Lower lobe of right lung (tissue), 2 donors: ENCODE data around the gene KCNB1. TPM values are rescaled to one million over a fixed set of nuclear protein-coding genes. Genes with fewer than 3 reads are reported as not detected.

Experiments
- ATAC-seq, 2 donors: fragments of 200-7000 bp; cut with Tn5 transposase; one replicate each; pipeline ENCODE4 v1.9.1; 2020 to 2022; ENCODE audit warnings: mild to moderate bottlenecking in 2 of 2, moderate library complexity in 2 of 2
- DNase-seq: peaks from one replicate; pipeline ENCODE4 v3.0.0-alpha.2; 2020
- H3K27ac ChIP-seq: fragments of 200-600 bp; one replicate; pipeline ENCODE4 v1.8.0; 2022
- H3K27me3 ChIP-seq: fragments of 200-600 bp; one replicate; pipeline ENCODE4 v1.8.0; 2022; ENCODE audit warnings: low read depth
- H3K36me3 ChIP-seq: fragments of 200-600 bp; one replicate; pipeline ENCODE4 v1.8.0; 2022; ENCODE audit warnings: mild to moderate bottlenecking
- H3K4me1 ChIP-seq: fragments of 200-600 bp; one replicate; pipeline ENCODE4 v1.8.0; 2022
- H3K4me3 ChIP-seq: fragments of 200-600 bp; one replicate; pipeline ENCODE4 v1.8.0; 2022; ENCODE audit warnings: mild to moderate bottlenecking
- H3K9me3 ChIP-seq: fragments of 200-600 bp; one replicate; pipeline ENCODE4 v1.8.0; 2022
- intact Hi-C: fragments of 100-400 bp; cut with DNase I; formaldehyde crosslinking; loops from one replicate; pipeline ENCODE4 v1.11.0; 2022
- total RNA-seq: library from RNA; stranded (reverse); fragmentation: NEBNext Ultra II Directional; extraction: Animal tissue kit (Norgen Biotek cat#: 25700); gene quantifications from one replicate; pipeline ENCODE4 v1.2.1, GENCODE V29; 2021
- TF ChIP-seq, protein P1 (sequence below): fragments of 200-600 bp; IDR thresholded peaks from one replicate; pipeline ENCODE4 v1.8.0; 2022; ENCODE audit warnings: antibody characterized with exemption, mild to moderate bottlenecking
- donor health status: DM: no; HTN: yes; CAD: no; lungs with severe emphysema.

KCNB1 gene
- total RNA-seq, 1 donor from 2014 or later, result 0.53 TPM

DNA sequence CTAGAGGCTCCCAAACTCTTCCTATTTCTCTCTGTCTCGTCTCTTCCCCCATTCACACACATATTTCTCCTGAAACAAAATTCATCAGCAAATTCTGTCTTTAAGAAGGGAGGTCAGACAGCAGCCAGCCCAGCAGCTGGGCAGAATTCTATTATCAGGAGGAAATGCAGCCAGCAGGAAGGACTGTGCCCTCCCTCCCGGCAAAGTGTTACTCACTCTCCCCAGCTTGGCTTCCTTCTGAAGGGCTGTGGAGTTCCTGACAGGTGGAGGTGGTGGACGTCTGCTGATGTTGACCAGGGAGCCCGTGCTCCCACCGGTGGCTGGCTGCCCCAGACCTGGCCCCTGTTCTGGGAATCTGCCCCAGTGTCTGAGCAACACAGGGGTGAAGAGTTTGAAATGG lies 37.3 kb downstream of the KCNB1 start:
- H3K27me3 ChIP-seq, result no peaks in the 10 kb centered on the region
- ATAC-seq (no peak), DNase-seq (no peak)
- TF ChIP-seq, protein P1, sequence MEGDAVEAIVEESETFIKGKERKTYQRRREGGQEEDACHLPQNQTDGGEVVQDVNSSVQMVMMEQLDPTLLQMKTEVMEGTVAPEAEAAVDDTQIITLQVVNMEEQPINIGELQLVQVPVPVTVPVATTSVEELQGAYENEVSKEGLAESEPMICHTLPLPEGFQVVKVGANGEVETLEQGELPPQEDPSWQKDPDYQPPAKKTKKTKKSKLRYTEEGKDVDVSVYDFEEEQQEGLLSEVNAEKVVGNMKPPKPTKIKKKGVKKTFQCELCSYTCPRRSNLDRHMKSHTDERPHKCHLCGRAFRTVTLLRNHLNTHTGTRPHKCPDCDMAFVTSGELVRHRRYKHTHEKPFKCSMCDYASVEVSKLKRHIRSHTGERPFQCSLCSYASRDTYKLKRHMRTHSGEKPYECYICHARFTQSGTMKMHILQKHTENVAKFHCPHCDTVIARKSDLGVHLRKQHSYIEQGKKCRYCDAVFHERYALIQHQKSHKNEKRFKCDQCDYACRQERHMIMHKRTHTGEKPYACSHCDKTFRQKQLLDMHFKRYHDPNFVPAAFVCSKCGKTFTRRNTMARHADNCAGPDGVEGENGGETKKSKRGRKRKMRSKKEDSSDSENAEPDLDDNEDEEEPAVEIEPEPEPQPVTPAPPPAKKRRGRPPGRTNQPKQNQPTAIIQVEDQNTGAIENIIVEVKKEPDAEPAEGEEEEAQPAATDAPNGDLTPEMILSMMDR, result no peak
- H3K9me3 ChIP-seq, result no peaks in the 10 kb centered on the region
- H3K4me3 ChIP-seq, result no peak overlapping the region
- no peak overlapping the region for H3K27ac ChIP-seq
- intact Hi-C loops, result no loop called here
- H3K36me3 ChIP-seq, result no peaks in the 10 kb centered on the region
- H3K4me1 ChIP-seq, result peaks cover 18% of the 10 kb centered on the region

DNA sequence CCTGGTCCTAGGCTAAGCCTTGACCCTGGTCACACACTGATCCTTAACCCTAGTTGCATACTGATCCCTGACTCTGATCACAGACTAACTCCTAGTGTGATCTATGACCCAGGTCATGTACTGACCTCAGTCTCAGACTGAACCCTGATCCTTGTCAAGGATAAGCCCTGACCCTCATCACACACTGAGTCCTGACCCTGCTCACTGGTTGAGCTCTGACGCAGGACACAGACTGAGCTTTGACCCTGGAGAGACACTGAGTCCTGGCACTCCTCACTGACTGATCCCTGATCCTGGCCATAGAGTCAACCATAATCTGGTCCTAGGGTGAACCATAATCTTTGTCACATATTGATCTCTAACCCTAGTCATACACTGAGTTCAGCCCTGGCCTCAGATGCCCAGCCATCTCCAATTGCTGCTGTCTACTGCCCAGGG lies 37.9 kb downstream of the KCNB1 start:
- Histone ChIP-seq H3K9me3 (no peaks in the 10 kb centered on the region), H3K4me3 (no peak overlapping the region), H3K27me3 (no peaks in the 10 kb centered on the region), H3K27ac (no peak overlapping the region), H3K4me1 (peaks cover 18% of the 10 kb centered on the region), H3K36me3 (no peaks in the 10 kb centered on the region)
- TF ChIP-seq, protein P1, result no peak
- DNase-seq (no peak), ATAC-seq (no peak)
- intact Hi-C loops, result no loop called here

DNA sequence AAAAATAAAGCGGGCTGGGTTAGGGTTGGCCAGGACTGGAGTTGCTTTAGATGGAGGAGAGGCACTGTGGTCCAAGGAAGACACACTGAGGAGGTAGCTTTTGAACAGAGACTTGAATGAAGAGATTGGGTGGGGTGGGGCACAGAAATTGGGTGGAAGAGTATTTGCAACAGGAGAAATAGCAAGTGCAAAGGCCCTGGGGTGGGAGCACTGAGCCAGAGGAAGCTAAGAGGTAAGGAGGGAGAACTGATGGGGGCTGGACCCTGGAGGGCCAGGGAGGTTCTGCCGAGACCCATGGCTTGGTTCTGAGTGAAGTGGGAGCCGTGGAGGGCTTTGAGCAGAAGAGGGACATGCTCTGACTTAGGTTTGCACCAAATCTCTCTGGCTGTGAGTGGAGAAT lies 45.4 kb downstream of the KCNB1 start:
- ATAC-seq, result no peak
- H3K9me3 ChIP-seq, result no peaks in the 10 kb centered on the region
- H3K27ac ChIP-seq, result no peak overlapping the region
- H3K4me1 ChIP-seq, result no peaks in the 10 kb centered on the region
- H3K36me3 ChIP-seq, result no peaks in the 10 kb centered on the region
- TF ChIP-seq, protein P1, result no peak
- DNase-seq, result no peak
- intact Hi-C loops, result no loop called here
- H3K4me3 ChIP-seq, result no peak overlapping the region
- no peaks in the 10 kb centered on the region for H3K27me3 ChIP-seq

DNA sequence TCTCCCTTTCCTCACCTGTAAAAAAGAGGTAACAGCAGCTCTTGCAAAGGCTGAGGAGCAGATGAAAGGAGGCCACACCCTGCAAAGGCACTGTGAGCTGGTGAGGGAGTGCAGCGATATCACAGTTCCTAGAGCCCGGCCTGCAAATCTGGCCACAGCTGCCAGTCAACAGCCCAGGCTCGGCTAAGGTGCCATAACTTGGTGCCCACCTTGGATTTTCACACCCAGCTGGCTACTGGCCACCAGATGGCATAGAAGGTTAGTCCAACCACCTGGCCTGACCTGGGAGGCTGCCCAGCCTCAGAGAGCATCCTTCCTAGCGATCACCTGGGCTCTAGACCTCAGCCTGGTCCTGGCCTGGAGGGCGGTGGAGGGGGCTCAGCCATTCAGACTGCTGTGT lies 46.8 kb downstream of the KCNB1 start:
- intact Hi-C loops, result no loop called here
- no peaks in the 10 kb centered on the region for H3K27me3 ChIP-seq
- DNase-seq (no peak), ATAC-seq (no peak)
- TF ChIP-seq, protein P1, result no peak
- no peak overlapping the region for H3K4me3 ChIP-seq
- H3K9me3 ChIP-seq, result no peaks in the 10 kb centered on the region
- H3K27ac ChIP-seq, result no peak overlapping the region
- H3K4me1 ChIP-seq, result no peaks in the 10 kb centered on the region
- H3K36me3 ChIP-seq, result no peaks in the 10 kb centered on the region

DNA sequence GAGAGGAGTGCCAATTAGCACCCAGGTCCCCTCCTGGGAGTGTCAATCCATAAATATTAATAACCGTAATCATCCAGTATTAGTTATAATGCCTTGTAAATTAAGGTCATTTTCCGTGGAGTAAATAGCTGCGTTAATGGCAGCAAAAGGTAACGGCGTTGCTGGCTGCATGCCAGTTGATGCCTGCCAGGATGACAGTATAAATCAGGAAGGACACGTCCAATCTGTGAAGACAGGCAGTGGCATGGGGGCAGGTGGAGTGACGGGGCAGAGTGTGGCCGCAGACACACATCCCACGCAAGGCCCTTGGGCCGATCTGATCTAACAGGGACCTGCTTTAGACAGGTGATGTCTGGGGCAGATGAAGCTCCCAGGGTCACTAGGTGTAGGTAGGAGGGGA lies 49.1 kb downstream of the KCNB1 start:
- H3K4me1 ChIP-seq, result no peaks in the 10 kb centered on the region
- no peak overlapping the region for H3K4me3 ChIP-seq
- no peaks in the 10 kb centered on the region for H3K27me3 ChIP-seq
- no peaks in the 10 kb centered on the region for H3K36me3 ChIP-seq
- no peak overlapping the region for H3K27ac ChIP-seq
- no peaks in the 10 kb centered on the region for H3K9me3 ChIP-seq
- TF ChIP-seq, protein P1, result no peak
- DNase-seq (no peak), ATAC-seq (no peak)
- intact Hi-C loops, result no loop called here

DNA sequence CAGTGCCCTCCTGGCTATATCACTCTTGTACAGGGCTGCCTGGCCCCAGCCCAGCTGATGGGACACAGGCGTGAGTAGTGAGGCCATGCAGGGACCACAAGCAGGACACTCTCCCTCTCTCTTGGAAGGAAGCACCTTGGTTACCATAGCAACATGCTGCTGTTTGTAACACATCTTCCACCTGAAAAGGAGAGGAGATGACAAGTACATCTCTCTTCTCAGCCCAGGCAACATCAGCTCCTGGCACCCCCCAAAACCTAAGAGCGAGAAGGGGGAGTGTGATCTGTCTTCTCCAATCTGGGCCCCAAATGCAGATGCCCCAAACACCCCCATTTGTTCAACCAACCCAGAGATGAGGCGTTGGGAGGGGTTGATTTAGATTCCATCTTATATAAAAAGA lies 49.9 kb downstream of the KCNB1 start:
- DNase-seq (no peak), ATAC-seq (no peak)
- TF ChIP-seq, protein P1, result no peak
- intact Hi-C loops, result no loop called here
- no peak overlapping the region for H3K27ac ChIP-seq
- H3K4me3 ChIP-seq, result no peak overlapping the region
- no peaks in the 10 kb centered on the region for H3K9me3 ChIP-seq
- H3K27me3 ChIP-seq, result peaks cover 6% of the 10 kb centered on the region
- H3K4me1 ChIP-seq, result no peaks in the 10 kb centered on the region
- no peaks in the 10 kb centered on the region for H3K36me3 ChIP-seq
